Measurements from ENCODE around the gene ARID3B. TPM values are rescaled to one million over a fixed set of nuclear protein-coding genes. Genes with fewer than 3 reads are reported as not detected.

ARID3B gene
- polyA plus RNA-seq, 1 of the 3 experiments (the other 2 are of a cell fraction), result 3.0 TPM

- Histone ChIP-seq H3K36me3 (replicated peaks in 1 of 2; ENCODE audit: control insufficient read depth in 1 of 2, insufficient read depth in 2 of 2, low read length in 1 of 2) (peaks cover 3 to 6% of the 10 kb centered on the region in 2 experiments), H3F3A (replicated peaks; ENCODE audit: insufficient read depth) (peaks cover 29% of the 10 kb centered on the region), H3K9me3 (no peaks in the 10 kb centered on the region), H3K79me2 (ENCODE audit: insufficient read depth) (peaks cover 14% of the 10 kb centered on the region; the same call in 1 of the 2 replicates), H3K4me1 (ENCODE audit: control insufficient read depth in 1 of 2, insufficient read depth in 2 of 2, low read depth in 1 of 2, low read length in 1 of 2) (peaks cover 13 to 29% of the 10 kb centered on the region in 2 experiments), H3K4me3 (ENCODE audit: low read depth in 2 of 2, low read length in 1 of 2) (no peak overlapping the region), H3K4me2 (no peak overlapping the region), H4K20me1 (ENCODE audit: insufficient read depth) (peaks cover 47% of the 10 kb centered on the region), H3K27me3 (ENCODE audit: insufficient read depth) (no peaks in the 10 kb centered on the region), H2AFZ (ENCODE audit: low read depth) (no peak overlapping the region), H3K9me2 (no peaks in the 10 kb centered on the region), H3K27ac (ENCODE audit: low read depth in 2 of 2, low read length in 1 of 2) (peak overlapping the region in 1 of 2 experiments; percentile 4; a peak in 1 of 4 replicates), H3K9ac (no peak overlapping the region)
- DNase-seq, result no peak
- POLR2A ChIA-PET, result no interaction called here
- no peak for TF ChIP-seq TCF12 (IDR thresholded peaks at IDR 0.05)
- no peak for TF ChIP-seq MEF2A (IDR thresholded peaks at IDR 0.05; ENCODE audit: borderline replicate concordance, low read depth)
- CTCF ChIA-PET, result interaction anchor here (0.8 to 1.1 kb wide), 2 partner anchors 41 to 70 kb away, joined by 3 read pairs; no protein-coding TSS in a partner anchor
- 92% methylated on average over 3 of the region's 3 CpGs for WGBS (ENCODE audit: low lambda C conversion rate)
These were observed 2.0 kb downstream of the ARID3B start for GRCh38 chr15:74543043-74543422.

- no peak overlapping the region for H3K4me3 ChIP-seq (ENCODE audit: low read depth in 2 of 2, low read length in 1 of 2)
- H3K9me2 ChIP-seq, result no peaks in the 10 kb centered on the region
- H3K9me3 ChIP-seq, result no peaks in the 10 kb centered on the region
- peaks cover 53% of the 10 kb centered on the region for H4K20me1 ChIP-seq (ENCODE audit: insufficient read depth)
- peaks cover 13 to 31% of the 10 kb centered on the region in 2 experiments for H3K4me1 ChIP-seq (ENCODE audit: control insufficient read depth in 1 of 2, insufficient read depth in 2 of 2, low read depth in 1 of 2, low read length in 1 of 2)
- CTCF ChIA-PET, result interaction anchor here (0.8 to 1.1 kb wide), 2 partner anchors 41 to 70 kb away, joined by 3 read pairs; no protein-coding TSS in a partner anchor
- H3K4me2 ChIP-seq, result no peak overlapping the region
- H2AFZ ChIP-seq (ENCODE audit: low read depth), result no peak overlapping the region
- peaks cover 29% of the 10 kb centered on the region for H3F3A ChIP-seq (replicated peaks; ENCODE audit: insufficient read depth)
- WGBS (ENCODE audit: low lambda C conversion rate), result 86% methylated on average over 3 of the region's 3 CpGs
- no peaks in the 10 kb centered on the region for H3K27me3 ChIP-seq (ENCODE audit: insufficient read depth)
- no peak for DNase-seq
- H3K36me3 ChIP-seq (replicated peaks in 1 of 2; ENCODE audit: control insufficient read depth in 1 of 2, insufficient read depth in 2 of 2, low read length in 1 of 2), result peaks cover 3 to 6% of the 10 kb centered on the region in 2 experiments
- no peak overlapping the region for H3K9ac ChIP-seq
- POLR2A ChIA-PET, result no interaction called here
- peaks cover 19% of the 10 kb centered on the region; the same call in 1 of the 2 replicates for H3K79me2 ChIP-seq (ENCODE audit: insufficient read depth)
- no peak overlapping the region for H3K27ac ChIP-seq (ENCODE audit: low read depth in 2 of 2, low read length in 1 of 2)
- TF ChIP-seq RAD21 (IDR thresholded peaks at IDR 0.05; ENCODE audit: low read length) (peak; percentile 18; the same call in 1 of the 2 replicates), RCOR1 (IDR thresholded peaks at IDR 0.05; ENCODE audit: low read length) (no peak), TAF1 (IDR thresholded peaks at IDR 0.05; ENCODE audit: borderline replicate concordance, low read depth, low read length) (no peak), EZH2phosphoT487 (IDR thresholded peaks at IDR 0.05; ENCODE audit: borderline replicate concordance, low read depth) (no peak), SIN3A (IDR thresholded peaks at IDR 0.05; ENCODE audit: borderline replicate concordance, low read depth, low read length) (no peak), CHD2 (IDR thresholded peaks at IDR 0.05; ENCODE audit: low read length, partially characterized antibody) (no peak), USF1 (IDR thresholded peaks at IDR 0.05; ENCODE audit: borderline replicate concordance, low read depth) (no peak), SMC3 (IDR thresholded peaks at IDR 0.05; ENCODE audit: low read depth, low read length) (no peak), ZBTB33 (IDR thresholded peaks at IDR 0.05; ENCODE audit: borderline replicate concordance, low read depth) (no peak), USF2 (IDR thresholded peaks at IDR 0.05; ENCODE audit: borderline replicate concordance, low read depth, low read length) (no peak), ELF1 (IDR thresholded peaks at IDR 0.05) (no peak), REST (IDR thresholded peaks at IDR 0.05; ENCODE audit: low read depth, low read length) (no peak), POLR2AphosphoS5 (IDR thresholded peaks at IDR 0.05; ENCODE audit: low read depth, low read length) (no peak), PBX3 (IDR thresholded peaks at IDR 0.05) (no peak), EP300 (IDR thresholded peaks at IDR 0.05; ENCODE audit: borderline replicate concordance in 1 of 2, low read depth in 1 of 2, low read length in 1 of 2) (no peak), MEF2A (IDR thresholded peaks at IDR 0.05; ENCODE audit: borderline replicate concordance, low read depth) (no peak)
These were observed 2.6 kb downstream of the ARID3B start for GRCh38 chr15:74543583-74543982.

Data from SK-N-SH (cell line).